Type B pancreatic cell (in vitro differentiated cells): ENCODE results near the gene AGMO. TPM values are rescaled to one million over a fixed set of nuclear protein-coding genes. Genes with fewer than 3 reads are reported as not detected.

Experiments
- DNase-seq: peaks from one replicate; pipeline ENCODE4 v3.0.0; 2021; ENCODE audit warnings: mixed read lengths; ENCODE audit not compliant: unreplicated experiment; ENCODE audit errors: extremely low spot score
- H3K27ac Mint-ChIP-seq: 2 replicates; pipeline ENCODE4 v1.8.0; 2021; ENCODE audit warnings: mild to moderate bottlenecking, mixed read lengths
- H3K27me3 Mint-ChIP-seq: 2 replicates; pipeline ENCODE4 v1.8.0; 2021; ENCODE audit warnings: mixed read lengths
- H3K36me3 Mint-ChIP-seq: 2 replicates; pipeline ENCODE4 v1.8.0; 2021; ENCODE audit warnings: mixed read lengths
- H3K4me1 Mint-ChIP-seq: one replicate; pipeline ENCODE4 v1.8.0; 2021; ENCODE audit warnings: mixed read lengths; ENCODE audit not compliant: unreplicated experiment
- H3K4me3 Mint-ChIP-seq: 2 replicates; pipeline ENCODE4 v1.8.0; 2021; ENCODE audit warnings: mild to moderate bottlenecking, mixed read lengths
- H3K9me3 Mint-ChIP-seq: 2 replicates; pipeline ENCODE4 v1.8.0; 2021; ENCODE audit warnings: mixed read lengths
- total RNA-seq: library from RNA; stranded (reverse); gene quantifications from 2 replicates; pipeline ENCODE4 v1.2.1, GENCODE V29; 2021; ENCODE audit warnings: low replicate concordance
- TF ChIP-seq, protein P1 (sequence below): fragments of 200-600 bp; sonication (generic); conservative IDR thresholded peaks from 2 replicates; pipeline ENCODE4 v1.5.0; 2021; ENCODE audit warnings: antibody characterized with exemption, mild to moderate bottlenecking

AGMO gene
- total RNA-seq, 1 donor from 2014 or later: 0.41 TPM

DNA sequence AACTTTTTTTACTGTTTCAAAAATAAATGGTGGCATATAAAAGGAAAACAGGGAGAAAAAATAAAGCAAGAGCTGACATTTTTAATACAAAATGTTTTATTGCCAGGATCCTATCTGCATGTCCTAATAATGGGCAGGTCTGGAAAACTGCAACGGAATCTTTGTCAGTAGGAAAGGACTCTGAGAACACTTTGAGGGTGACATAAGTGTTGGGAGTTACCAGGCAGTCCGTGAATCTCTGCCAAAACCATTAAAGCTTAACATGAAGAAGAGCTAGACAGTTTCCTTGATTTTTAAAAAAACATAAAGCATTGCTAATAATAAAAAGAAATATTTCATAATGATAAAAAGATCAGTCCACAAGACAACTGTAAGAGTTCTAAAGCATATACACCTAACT, 80.7 kb downstream of the AGMO start:
- TF ChIP-seq, protein P1, sequence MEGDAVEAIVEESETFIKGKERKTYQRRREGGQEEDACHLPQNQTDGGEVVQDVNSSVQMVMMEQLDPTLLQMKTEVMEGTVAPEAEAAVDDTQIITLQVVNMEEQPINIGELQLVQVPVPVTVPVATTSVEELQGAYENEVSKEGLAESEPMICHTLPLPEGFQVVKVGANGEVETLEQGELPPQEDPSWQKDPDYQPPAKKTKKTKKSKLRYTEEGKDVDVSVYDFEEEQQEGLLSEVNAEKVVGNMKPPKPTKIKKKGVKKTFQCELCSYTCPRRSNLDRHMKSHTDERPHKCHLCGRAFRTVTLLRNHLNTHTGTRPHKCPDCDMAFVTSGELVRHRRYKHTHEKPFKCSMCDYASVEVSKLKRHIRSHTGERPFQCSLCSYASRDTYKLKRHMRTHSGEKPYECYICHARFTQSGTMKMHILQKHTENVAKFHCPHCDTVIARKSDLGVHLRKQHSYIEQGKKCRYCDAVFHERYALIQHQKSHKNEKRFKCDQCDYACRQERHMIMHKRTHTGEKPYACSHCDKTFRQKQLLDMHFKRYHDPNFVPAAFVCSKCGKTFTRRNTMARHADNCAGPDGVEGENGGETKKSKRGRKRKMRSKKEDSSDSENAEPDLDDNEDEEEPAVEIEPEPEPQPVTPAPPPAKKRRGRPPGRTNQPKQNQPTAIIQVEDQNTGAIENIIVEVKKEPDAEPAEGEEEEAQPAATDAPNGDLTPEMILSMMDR: no peak
- Mint-ChIP-seq H3K27me3 (no peaks in the 10 kb centered on the region), H3K27ac (no peak overlapping the region), H3K4me3 (no peak overlapping the region), H3K4me1 (peaks cover 8% of the 10 kb centered on the region), H3K36me3 (no peaks in the 10 kb centered on the region), H3K9me3 (no peaks in the 10 kb centered on the region)
- DNase-seq: no peak

- TF ChIP-seq, protein P1: no peak
- Mint-ChIP-seq H3K4me1 (no peaks in the 10 kb centered on the region), H3K9me3 (peaks cover 4% of the 10 kb centered on the region), H3K27ac (no peak overlapping the region), H3K36me3 (no peaks in the 10 kb centered on the region), H3K4me3 (no peak overlapping the region), H3K27me3 (no peaks in the 10 kb centered on the region)
- no peak for DNase-seq
Measured at GRCh38 chr7:15478401-15478800, 83.4 kb downstream of the AGMO start.

GRCh38 chr7:15476531-15476918, 85.3 kb downstream of the AGMO start:
- no peak overlapping the region for H3K4me3 Mint-ChIP-seq
- no peak for DNase-seq
- peaks cover 4% of the 10 kb centered on the region for H3K9me3 Mint-ChIP-seq
- H3K36me3 Mint-ChIP-seq: no peaks in the 10 kb centered on the region
- no peaks in the 10 kb centered on the region for H3K4me1 Mint-ChIP-seq
- TF ChIP-seq, protein P1: no peak
- H3K27me3 Mint-ChIP-seq: no peaks in the 10 kb centered on the region
- H3K27ac Mint-ChIP-seq: no peak overlapping the region

GRCh38 chr7:15475808-15476530, 85.8 kb downstream of the AGMO start:
- peaks cover 4% of the 10 kb centered on the region for H3K9me3 Mint-ChIP-seq
- TF ChIP-seq, protein P1: no peak

DNA sequence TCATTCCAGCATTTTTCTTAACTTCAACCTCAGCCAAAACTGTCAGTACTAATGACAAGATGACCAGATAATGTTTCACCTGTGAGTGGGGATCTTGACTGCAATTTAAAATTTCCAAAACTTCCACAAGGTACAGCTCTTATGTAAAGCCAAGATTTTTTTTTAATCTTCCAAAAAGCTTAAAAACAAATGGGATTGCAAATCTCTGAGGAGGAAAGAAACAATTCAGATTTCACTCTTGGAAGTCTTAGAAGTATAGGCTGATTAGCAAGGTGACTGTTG, 90.2 kb downstream of the AGMO start:
- no peak overlapping the region for H3K27ac Mint-ChIP-seq
- no peaks in the 10 kb centered on the region for H3K36me3 Mint-ChIP-seq
- TF ChIP-seq, protein P1: no peak
- H3K27me3 Mint-ChIP-seq: no peaks in the 10 kb centered on the region
- no peaks in the 10 kb centered on the region for H3K4me1 Mint-ChIP-seq
- DNase-seq: no peak
- H3K4me3 Mint-ChIP-seq: no peak overlapping the region
- H3K9me3 Mint-ChIP-seq: peaks cover 4% of the 10 kb centered on the region

More at GRCh38 chr7:15475808-15476530, 85.8 kb downstream of the AGMO start:
- no peak overlapping the region for H3K27ac Mint-ChIP-seq
- H3K4me3 Mint-ChIP-seq: no peak overlapping the region
- no peaks in the 10 kb centered on the region for H3K27me3 Mint-ChIP-seq
- H3K4me1 Mint-ChIP-seq: no peaks in the 10 kb centered on the region
- H3K36me3 Mint-ChIP-seq: no peaks in the 10 kb centered on the region
- DNase-seq: no peak
